Activated naive CD4-positive, alpha-beta T cell treated with anti-CD3 and anti-CD28 coated beads, Interleukin-2, amount 50 U/mL, for 24 hours (primary cell): ENCODE measurements around the gene NDUFS3.
"Not testable (repeated sequence)": the region's sequence is repeated elsewhere in the genome, so short reads cannot be mapped to it uniquely, and the experiment has no call there.

ENCODE experiments used
- H3K27ac Mint-ChIP-seq: one replicate; pipeline ENCODE4 v1.8.0; 2021; ENCODE audit warnings: mild to moderate bottlenecking, mixed read lengths
- H3K27me3 Mint-ChIP-seq: one replicate; pipeline ENCODE4 v1.8.0; 2021; ENCODE audit warnings: mixed read lengths
- H3K36me3 Mint-ChIP-seq: one replicate; pipeline ENCODE4 v1.8.0; 2021; ENCODE audit warnings: mixed read lengths
- H3K4me1 Mint-ChIP-seq: one replicate; pipeline ENCODE4 v1.8.0; 2021; ENCODE audit warnings: mixed read lengths
- H3K4me3 Mint-ChIP-seq: one replicate; pipeline ENCODE4 v1.8.0; 2021; ENCODE audit warnings: mild to moderate bottlenecking, mixed read lengths
- H3K9me3 Mint-ChIP-seq: one replicate; pipeline ENCODE4 v1.8.0; 2021; ENCODE audit warnings: mixed read lengths

The NDUFS3 gene

GRCh38 chr11:47578524-47579494 lies at the start of gene NDUFS3, which contains the start of gene KBTBD4:
TSS of gene NDUFS3 (plus strand) at chr11:47579074. CDS start at chr11:47579092, 18 bp downstream.
TSS of gene KBTBD4 (minus strand) at chr11:47578970. CDS start at chr11:47578951, 19 bp downstream.
- peak within 1 kb of the TSS; percentile 97 for H3K4me3 Mint-ChIP-seq
- H3K9me3 Mint-ChIP-seq: no peaks in the 10 kb centered on the region
- peaks cover 13% of the 10 kb centered on the region for H3K36me3 Mint-ChIP-seq
- H3K27ac Mint-ChIP-seq: peak within 1 kb of the TSS; percentile 98
- H3K27me3 Mint-ChIP-seq: no peaks in the 10 kb centered on the region
- peaks cover 41% of the 10 kb centered on the region for H3K4me1 Mint-ChIP-seq

DNA sequence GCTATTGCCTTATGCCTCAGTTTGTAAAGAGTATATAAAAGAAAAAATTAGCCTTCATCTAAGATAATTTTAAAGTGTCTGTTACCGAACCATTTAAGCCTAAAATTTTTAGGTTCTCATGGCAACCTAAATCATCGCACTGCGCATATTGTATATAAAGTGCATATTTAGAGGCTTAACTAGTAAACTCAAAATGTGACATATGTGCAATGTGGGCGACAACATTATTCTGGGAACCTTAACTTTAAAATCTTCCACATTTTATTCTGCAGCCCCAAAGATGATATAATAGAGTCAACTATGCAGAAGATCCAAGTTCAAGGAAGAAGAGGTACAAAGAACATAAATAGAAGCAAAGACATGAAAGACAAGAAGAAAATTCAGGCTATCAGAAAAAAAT lies 48.9 kb upstream of the NDUFS3 start:
- peaks cover under 1% of the 10 kb centered on the region for H3K36me3 Mint-ChIP-seq
- no peaks in the 10 kb centered on the region for H3K9me3 Mint-ChIP-seq
- H3K4me3 Mint-ChIP-seq: no peak overlapping the region
- H3K27me3 Mint-ChIP-seq: no peaks in the 10 kb centered on the region
- peaks cover 60% of the 10 kb centered on the region for H3K4me1 Mint-ChIP-seq
- peak overlapping the region; percentile 63 for H3K27ac Mint-ChIP-seq

- H3K36me3 Mint-ChIP-seq, H3K27ac Mint-ChIP-seq, H3K9me3 Mint-ChIP-seq, H3K27me3 Mint-ChIP-seq, H3K4me3 Mint-ChIP-seq: not testable (repeated sequence)
- H3K4me1 Mint-ChIP-seq: peaks cover 56% of the 10 kb centered on the region
Measured at GRCh38 chr11:47530721-47531120, 48.2 kb upstream of the NDUFS3 start.

DNA sequence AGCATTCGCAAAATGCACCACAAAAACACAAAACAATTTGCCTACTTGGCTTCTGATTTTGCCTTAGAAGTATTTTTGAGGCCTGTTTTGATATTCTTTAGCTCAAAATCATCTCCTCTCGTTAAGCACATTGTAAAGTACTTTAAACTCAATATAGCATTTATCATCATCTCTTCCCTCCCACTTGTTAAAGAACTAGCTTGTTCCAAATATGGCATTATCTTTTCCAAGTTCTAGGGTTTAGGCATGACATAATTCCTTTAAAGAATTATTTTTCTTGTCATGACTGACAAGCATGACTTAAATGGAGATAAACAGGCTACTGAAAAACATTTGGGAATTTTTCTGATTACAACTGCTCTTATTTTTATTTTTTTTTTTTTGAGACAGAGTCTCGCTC lies 47.2 kb upstream of the NDUFS3 start:
- H3K27ac Mint-ChIP-seq: no peak overlapping the region
- no peak overlapping the region for H3K4me3 Mint-ChIP-seq
- H3K4me1 Mint-ChIP-seq: peaks cover 47% of the 10 kb centered on the region
- H3K27me3 Mint-ChIP-seq: no peaks in the 10 kb centered on the region
- peaks cover 3% of the 10 kb centered on the region for H3K36me3 Mint-ChIP-seq
- no peaks in the 10 kb centered on the region for H3K9me3 Mint-ChIP-seq

DNA sequence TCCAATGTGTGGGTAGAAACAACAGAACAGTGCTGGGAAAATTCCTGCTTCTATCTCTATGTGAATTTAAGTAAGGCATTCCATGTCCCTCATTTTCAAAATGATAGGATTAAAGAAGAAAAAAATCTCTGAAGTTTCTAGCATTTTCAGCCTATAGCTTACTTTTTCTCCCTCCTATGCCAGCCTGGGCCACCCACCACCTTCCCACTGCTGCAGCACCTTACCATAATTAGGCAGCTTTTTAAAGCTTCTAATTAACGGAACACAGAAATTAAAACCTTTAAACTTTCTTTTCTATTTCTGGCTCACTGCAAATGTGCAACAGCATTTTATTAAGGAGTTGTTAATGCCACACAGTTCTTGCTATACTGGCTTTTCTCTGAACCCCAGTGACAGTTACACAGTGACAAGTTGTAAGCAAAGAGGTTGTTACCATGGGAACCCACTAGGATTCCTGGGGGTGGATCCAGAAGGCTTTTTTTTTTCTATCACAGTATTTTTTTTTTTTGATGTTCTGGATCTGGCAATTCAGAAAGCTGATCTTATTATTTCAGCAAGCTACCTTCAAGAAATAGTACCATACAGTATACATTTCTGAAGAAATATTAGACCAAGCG lies 46.2 kb upstream of the NDUFS3 start:
- Mint-ChIP-seq H3K36me3 (peaks cover 3% of the 10 kb centered on the region), H3K4me1 (peaks cover 47% of the 10 kb centered on the region), H3K27ac (peak overlapping the region; percentile 35), H3K9me3 (no peaks in the 10 kb centered on the region), H3K4me3 (no peak overlapping the region), H3K27me3 (no peaks in the 10 kb centered on the region)

GRCh38 chr11:47533690-47534151 lies 45.2 kb upstream of the NDUFS3 start:
- H3K27me3 Mint-ChIP-seq: no peaks in the 10 kb centered on the region
- no peak overlapping the region for H3K27ac Mint-ChIP-seq
- H3K4me3 Mint-ChIP-seq: no peak overlapping the region
- H3K36me3 Mint-ChIP-seq: peaks cover 5% of the 10 kb centered on the region
- H3K9me3 Mint-ChIP-seq: no peaks in the 10 kb centered on the region
- H3K4me1 Mint-ChIP-seq: peaks cover 51% of the 10 kb centered on the region

DNA sequence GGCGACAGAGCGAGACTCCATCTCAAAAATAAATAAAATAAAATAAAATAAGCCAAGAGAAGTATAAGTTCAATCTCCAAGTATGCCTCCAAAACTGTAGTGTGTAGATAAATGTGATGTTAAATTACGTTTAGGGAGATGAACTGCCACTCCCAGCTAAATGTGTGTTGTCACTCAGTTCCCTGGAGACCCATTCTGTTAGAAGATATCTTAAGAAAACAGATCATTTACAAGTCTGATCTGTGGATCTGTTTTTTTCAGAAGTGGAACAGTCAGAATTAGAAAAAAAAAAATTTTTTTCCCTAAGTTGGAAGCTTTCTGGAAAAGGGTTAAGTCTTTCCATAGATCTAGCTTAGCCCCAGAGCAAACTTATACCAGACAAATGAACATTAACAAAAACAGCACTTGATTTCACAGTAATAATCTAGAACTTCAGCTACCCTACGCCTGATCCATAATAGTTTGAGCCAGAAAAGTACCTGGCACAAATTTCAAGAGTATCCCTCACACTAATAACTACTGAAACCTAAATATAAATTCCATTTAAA lies 44.1 kb upstream of the NDUFS3 start:
- no peaks in the 10 kb centered on the region for H3K9me3 Mint-ChIP-seq
- peak overlapping the region; percentile 14 for H3K27ac Mint-ChIP-seq
- peaks cover 56% of the 10 kb centered on the region for H3K4me1 Mint-ChIP-seq
- no peak overlapping the region for H3K4me3 Mint-ChIP-seq
- no peaks in the 10 kb centered on the region for H3K27me3 Mint-ChIP-seq
- peaks cover 7% of the 10 kb centered on the region for H3K36me3 Mint-ChIP-seq

- Mint-ChIP-seq H3K36me3 (peaks cover 8% of the 10 kb centered on the region), H3K9me3 (no peaks in the 10 kb centered on the region), H3K27ac (no peak overlapping the region), H3K4me3 (no peak overlapping the region), H3K4me1 (peaks cover 59% of the 10 kb centered on the region), H3K27me3 (no peaks in the 10 kb centered on the region)
Measured at GRCh38 chr11:47536915-47537314, 42.0 kb upstream of the NDUFS3 start.

DNA sequence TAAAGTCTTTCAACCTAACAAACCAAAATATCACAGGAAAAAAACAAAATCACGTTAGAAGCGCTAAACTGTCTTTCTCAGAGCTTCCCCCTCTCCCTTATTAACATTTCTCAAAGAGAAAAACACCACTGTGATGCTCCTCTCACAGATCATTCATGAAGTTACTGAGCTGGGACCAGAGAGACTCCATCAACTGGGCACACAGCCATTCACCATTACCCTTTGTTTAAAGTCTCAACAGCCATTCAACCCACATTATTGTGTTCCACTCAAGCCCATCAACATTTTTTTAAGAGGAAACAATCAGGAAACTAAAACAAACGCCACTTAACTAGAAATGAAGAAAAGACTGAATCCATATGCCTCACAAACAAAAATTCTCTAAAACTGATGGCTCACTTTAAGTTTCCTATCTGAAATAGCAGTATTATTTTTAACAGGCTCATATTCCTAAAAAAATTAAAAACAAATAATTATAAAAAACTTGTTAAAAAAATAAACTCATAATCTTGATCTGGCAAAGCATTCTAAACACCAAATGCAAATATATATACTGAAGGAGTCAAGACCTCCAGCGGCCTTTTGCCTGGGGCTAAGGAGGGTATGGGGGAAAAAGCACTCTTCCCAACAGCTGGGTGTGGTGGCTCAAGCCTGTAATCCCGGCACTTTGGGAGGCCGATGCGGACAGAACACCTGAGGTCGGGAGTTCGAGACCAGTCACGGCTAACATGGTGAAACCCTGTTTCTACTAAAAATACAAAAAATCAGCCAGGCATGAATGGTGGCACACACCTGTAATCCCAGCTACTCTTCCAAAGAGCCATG lies 39.9 kb upstream of the NDUFS3 start:
- peaks cover 66% of the 10 kb centered on the region for H3K4me1 Mint-ChIP-seq
- H3K27ac Mint-ChIP-seq: peak overlapping the region; percentile 90
- no peaks in the 10 kb centered on the region for H3K27me3 Mint-ChIP-seq
- H3K4me3 Mint-ChIP-seq: peak overlapping the region; percentile 58
- H3K36me3 Mint-ChIP-seq: peaks cover 8% of the 10 kb centered on the region
- no peaks in the 10 kb centered on the region for H3K9me3 Mint-ChIP-seq

GRCh38 chr11:47539681-47540039 lies 39.2 kb upstream of the NDUFS3 start:
- no peaks in the 10 kb centered on the region for H3K9me3 Mint-ChIP-seq
- H3K27ac Mint-ChIP-seq: peak overlapping the region; percentile 93
- peaks cover 73% of the 10 kb centered on the region for H3K4me1 Mint-ChIP-seq
- H3K27me3 Mint-ChIP-seq: no peaks in the 10 kb centered on the region
- peaks cover 8% of the 10 kb centered on the region for H3K36me3 Mint-ChIP-seq
- peak overlapping the region; percentile 74 for H3K4me3 Mint-ChIP-seq

DNA sequence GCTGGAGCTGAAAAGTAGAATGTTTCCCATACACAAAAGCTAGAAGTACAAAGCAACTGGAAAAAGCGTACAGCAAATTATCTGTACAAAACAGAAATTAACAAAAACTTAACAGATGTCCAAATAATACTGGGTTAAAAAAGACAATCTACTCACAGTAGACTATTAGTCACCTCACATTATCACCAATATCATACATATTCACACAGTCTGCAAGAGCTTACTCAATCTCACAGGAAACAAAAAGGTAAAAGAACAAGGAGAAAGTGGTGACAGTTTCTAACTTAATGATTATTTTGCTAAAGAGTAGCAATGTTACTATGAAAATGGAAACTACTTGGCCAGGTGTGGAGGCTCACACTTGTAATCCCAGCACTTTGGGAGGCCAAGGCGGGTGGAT lies 37.8 kb upstream of the NDUFS3 start:
- peaks cover 5% of the 10 kb centered on the region for H3K36me3 Mint-ChIP-seq
- peak overlapping the region; percentile 74 for H3K4me3 Mint-ChIP-seq
- peak overlapping the region; percentile 86 for H3K27ac Mint-ChIP-seq
- H3K4me1 Mint-ChIP-seq: peaks cover 73% of the 10 kb centered on the region
- no peaks in the 10 kb centered on the region for H3K9me3 Mint-ChIP-seq
- no peaks in the 10 kb centered on the region for H3K27me3 Mint-ChIP-seq

GRCh38 chr11:47545298-47545697 lies 33.6 kb upstream of the NDUFS3 start:
- no peak overlapping the region for H3K4me3 Mint-ChIP-seq
- H3K36me3 Mint-ChIP-seq: peaks cover 10% of the 10 kb centered on the region
- H3K9me3 Mint-ChIP-seq: no peaks in the 10 kb centered on the region
- H3K27me3 Mint-ChIP-seq: no peaks in the 10 kb centered on the region
- peaks cover 76% of the 10 kb centered on the region for H3K4me1 Mint-ChIP-seq
- no peak overlapping the region for H3K27ac Mint-ChIP-seq

DNA sequence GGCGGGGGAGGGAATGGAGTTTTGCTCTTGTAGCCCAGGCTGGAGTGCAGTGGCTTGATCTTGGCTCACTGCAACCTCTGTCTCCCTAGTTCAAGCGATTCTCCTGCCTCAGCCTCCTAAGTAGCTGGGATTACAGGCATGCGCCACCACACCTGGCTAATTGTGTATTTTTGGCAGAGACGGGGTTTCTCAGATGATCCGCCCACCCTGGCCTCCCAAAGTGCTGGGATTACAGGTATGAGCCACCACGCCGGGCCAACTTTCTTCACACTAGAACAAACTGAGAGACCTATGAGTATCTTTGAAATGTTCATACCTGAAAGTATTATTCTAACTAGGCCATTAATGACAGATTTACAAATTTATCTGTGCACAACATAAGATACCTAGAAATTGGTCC lies 32.6 kb upstream of the NDUFS3 start:
- not testable (repeated sequence) for H3K4me3 Mint-ChIP-seq, H3K27ac Mint-ChIP-seq, H3K27me3 Mint-ChIP-seq, H3K9me3 Mint-ChIP-seq
- Mint-ChIP-seq H3K4me1 (peaks cover 76% of the 10 kb centered on the region), H3K36me3 (peaks cover 16% of the 10 kb centered on the region)

DNA sequence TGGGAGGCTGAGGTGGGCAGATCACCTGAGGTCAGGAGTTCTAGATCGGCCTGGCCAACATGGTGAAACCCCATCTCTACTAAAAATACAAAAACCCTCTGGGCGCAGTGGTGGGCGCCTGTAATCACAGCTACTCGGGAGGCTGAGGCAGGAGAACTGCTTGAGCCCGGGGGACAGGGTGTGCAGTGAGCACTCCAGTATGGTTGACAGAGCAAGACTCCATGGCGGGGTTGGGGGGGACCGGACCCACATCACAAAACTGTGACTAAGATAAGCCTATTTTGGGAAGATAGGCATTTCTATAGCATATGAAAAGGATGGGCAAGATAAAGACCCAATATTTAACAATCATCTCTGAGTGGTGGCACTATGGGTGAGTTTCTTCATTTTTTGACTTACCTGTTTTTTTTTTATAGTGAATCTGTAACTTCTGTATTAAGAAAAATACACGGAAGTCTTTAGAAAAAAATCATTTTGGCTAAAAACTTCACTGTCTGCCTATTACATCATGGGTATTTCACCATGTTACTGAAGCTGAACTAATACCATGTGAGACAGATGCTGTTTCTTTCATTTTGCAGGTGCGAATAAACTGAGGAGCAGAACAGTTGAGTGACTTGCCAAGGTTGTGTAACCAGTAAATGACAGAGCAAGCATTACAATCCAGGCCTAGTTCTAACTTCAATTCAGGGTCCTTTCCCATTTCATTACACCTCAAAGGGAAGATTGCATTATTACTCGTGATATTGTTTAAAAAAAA lies 28.4 kb upstream of the NDUFS3 start:
- H3K27ac Mint-ChIP-seq: peak overlapping the region; percentile 72
- no peaks in the 10 kb centered on the region for H3K27me3 Mint-ChIP-seq
- peaks cover 20% of the 10 kb centered on the region for H3K36me3 Mint-ChIP-seq
- peaks cover 55% of the 10 kb centered on the region for H3K4me1 Mint-ChIP-seq
- H3K9me3 Mint-ChIP-seq: no peaks in the 10 kb centered on the region
- peak overlapping the region; percentile 97 for H3K4me3 Mint-ChIP-seq
